ENCODE results near the gene PITHD1.
A peak's percentile ranks its signal among the peaks of the same experiment; 100 is the strongest.
"Not testable (repeated sequence)": the region's sequence is repeated elsewhere in the genome, so short reads cannot be mapped to it uniquely, and the experiment has no call there.

PITHD1 gene

GRCh38 chr1:23801338-23801748, 23.1 kb downstream of the PITHD1 start:
- TF ChIP-seq CTCF (IDR thresholded peaks at IDR 0.05; ENCODE audit: low read length) = no peak
- no peak for TF ChIP-seq EZH2phosphoT487 (IDR thresholded peaks at IDR 0.05; ENCODE audit: low read length)
- no peak for TF ChIP-seq EZH2 (optimal IDR thresholded peaks at IDR 0.05; ENCODE audit: low read depth, low read length)
- Histone ChIP-seq H3K79me2 (ENCODE audit: low read length) (no peaks in the 10 kb centered on the region), H3K9me3 (replicated peaks; ENCODE audit: insufficient read depth, low read length) (no peaks in the 10 kb centered on the region), H3K4me3 (ENCODE audit: low read length) (peak overlapping the region; percentile 82), H4K20me1 (ENCODE audit: insufficient read depth, low read length) (no peaks in the 10 kb centered on the region), H3K9me2 (replicated peaks; ENCODE audit: insufficient read depth, low read length) (no peaks in the 10 kb centered on the region), H3K36me3 (replicated peaks; ENCODE audit: insufficient read depth, low read length) (no peaks in the 10 kb centered on the region), H3K27me3 (replicated peaks; ENCODE audit: insufficient read depth, low read length) (no peaks in the 10 kb centered on the region), H2AFZ (ENCODE audit: low read length) (peak overlapping the region; percentile 89), H3F3A (ENCODE audit: insufficient read depth, low read length) (peaks cover 12% of the 10 kb centered on the region), H3K27ac (ENCODE audit: low read length) (no peak overlapping the region; the same call in 1 of the 2 replicates), H3K4me1 (ENCODE audit: low read length) (peaks cover 18% of the 10 kb centered on the region), H3K4me2 (ENCODE audit: low read depth, low read length) (peak overlapping the region; percentile 94), H3K9ac (ENCODE audit: low read length) (peak overlapping the region; percentile 91)
- DNase-seq = no peak

GRCh38 chr1:23801876-23802275, 23.7 kb downstream of the PITHD1 start:
- Histone ChIP-seq H3F3A (ENCODE audit: insufficient read depth, low read length) (peaks cover 12% of the 10 kb centered on the region), H2AFZ (ENCODE audit: low read length) (no peak overlapping the region), H3K9me2 (replicated peaks; ENCODE audit: insufficient read depth, low read length) (no peaks in the 10 kb centered on the region), H3K9me3 (replicated peaks; ENCODE audit: insufficient read depth, low read length) (no peaks in the 10 kb centered on the region), H3K36me3 (replicated peaks; ENCODE audit: insufficient read depth, low read length) (no peaks in the 10 kb centered on the region), H3K4me1 (ENCODE audit: low read length) (peaks cover 18% of the 10 kb centered on the region), H3K4me2 (ENCODE audit: low read depth, low read length) (no peak overlapping the region), H3K9ac (ENCODE audit: low read length) (no peak overlapping the region), H3K79me2 (ENCODE audit: low read length) (no peaks in the 10 kb centered on the region), H3K27ac (ENCODE audit: low read length) (no peak overlapping the region), H3K27me3 (replicated peaks; ENCODE audit: insufficient read depth, low read length) (no peaks in the 10 kb centered on the region), H3K4me3 (ENCODE audit: low read length) (no peak overlapping the region), H4K20me1 (ENCODE audit: insufficient read depth, low read length) (no peaks in the 10 kb centered on the region)
- DNase-seq = no peak
- no peak for TF ChIP-seq CTCF (IDR thresholded peaks at IDR 0.05; ENCODE audit: low read length)

GRCh38 chr1:23802809-23803342, 24.7 kb downstream of the PITHD1 start:
- not testable (repeated sequence) for H3K9ac ChIP-seq (ENCODE audit: low read length)

GRCh38 chr1:23803674-23804073, 25.5 kb downstream of the PITHD1 start:
- H3K27ac ChIP-seq (ENCODE audit: low read length) = no peak overlapping the region
- no peak for DNase-seq
- no peaks in the 10 kb centered on the region for H3K27me3 ChIP-seq (replicated peaks; ENCODE audit: insufficient read depth, low read length)
- no peaks in the 10 kb centered on the region for H3K36me3 ChIP-seq (replicated peaks; ENCODE audit: insufficient read depth, low read length)
- no peaks in the 10 kb centered on the region for H3K9me3 ChIP-seq (replicated peaks; ENCODE audit: insufficient read depth, low read length)
- H3K4me3 ChIP-seq (ENCODE audit: low read length) = no peak overlapping the region
- no peaks in the 10 kb centered on the region for H4K20me1 ChIP-seq (ENCODE audit: insufficient read depth, low read length)
- no peak overlapping the region for H2AFZ ChIP-seq (ENCODE audit: low read length)
- H3F3A ChIP-seq (ENCODE audit: insufficient read depth, low read length) = peaks cover 12% of the 10 kb centered on the region
- no peaks in the 10 kb centered on the region for H3K9me2 ChIP-seq (replicated peaks; ENCODE audit: insufficient read depth, low read length)
- no peak overlapping the region for H3K9ac ChIP-seq (ENCODE audit: low read length)
- H3K79me2 ChIP-seq (ENCODE audit: low read length) = no peaks in the 10 kb centered on the region
- no peak for TF ChIP-seq EZH2 (optimal IDR thresholded peaks at IDR 0.05; ENCODE audit: low read depth, low read length)
- no peak for TF ChIP-seq EZH2phosphoT487 (IDR thresholded peaks at IDR 0.05; ENCODE audit: low read length)
- no peak for TF ChIP-seq CTCF (IDR thresholded peaks at IDR 0.05; ENCODE audit: low read length)
- H3K4me1 ChIP-seq (ENCODE audit: low read length) = peaks cover 18% of the 10 kb centered on the region
- no peak overlapping the region for H3K4me2 ChIP-seq (ENCODE audit: low read depth, low read length)

More at GRCh38 chr1:23802809-23803342, 24.7 kb downstream of the PITHD1 start:
- H2AFZ ChIP-seq (ENCODE audit: low read length); H4K20me1 ChIP-seq (ENCODE audit: insufficient read depth, low read length); H3K9me3 ChIP-seq (replicated peaks; ENCODE audit: insufficient read depth, low read length); H3K27ac ChIP-seq (ENCODE audit: low read length); DNase-seq; H3K4me2 ChIP-seq (ENCODE audit: low read depth, low read length); H3K9me2 ChIP-seq (replicated peaks; ENCODE audit: insufficient read depth, low read length); H3K36me3 ChIP-seq (replicated peaks; ENCODE audit: insufficient read depth, low read length); H3K79me2 ChIP-seq (ENCODE audit: low read length); H3K27me3 ChIP-seq (replicated peaks; ENCODE audit: insufficient read depth, low read length); H3K4me3 ChIP-seq (ENCODE audit: low read length): not testable (repeated sequence)
- H3K4me1 ChIP-seq (ENCODE audit: low read length) = peaks cover 18% of the 10 kb centered on the region
- H3F3A ChIP-seq (ENCODE audit: insufficient read depth, low read length) = peaks cover 12% of the 10 kb centered on the region
